ENCODE results near the gene SMAD2. TPM values are rescaled to one million over a fixed set of nuclear protein-coding genes. Genes with fewer than 3 reads are reported as not detected.
A peak's percentile ranks its signal among the peaks of the same experiment; 100 is the strongest.

SMAD2 gene
- total and polyA plus RNA-seq, 2 experiments from 2014 or later: 30.9 to 90.7 TPM

- TF ChIP-seq ETS1 (IDR thresholded peaks at IDR 0.05) (no peak), NANOG (IDR thresholded peaks at IDR 0.05; ENCODE audit: borderline replicate concordance) (no peak), EZH2phosphoT487 (IDR thresholded peaks at IDR 0.05; ENCODE audit: unreplicated experiment) (no peak), STAT1 (IDR thresholded peaks at IDR 0.05; ENCODE audit: unreplicated experiment) (no peak), POLR2AphosphoS5 (IDR thresholded peaks at IDR 0.05; ENCODE audit: low read depth) (no peak), EZH2 (IDR thresholded peaks at IDR 0.05; ENCODE audit: low read depth, unreplicated experiment) (no peak)
These were observed 46.6 kb downstream of the SMAD2 start (continued) for GRCh38 chr18:47883771-47884413.

- Histone ChIP-seq H3K9me2 (ENCODE audit: insufficient read depth) (no peaks in the 10 kb centered on the region), H3K4me3 (no peak overlapping the region), H4K20me1 (replicated peaks; ENCODE audit: insufficient read depth) (peaks cover 8% of the 10 kb centered on the region), H3K27ac (ENCODE audit: low read depth) (no peak overlapping the region), H3K4me2 (no peak overlapping the region), H3K27me3 (ENCODE audit: insufficient read depth) (no peaks in the 10 kb centered on the region), H3F3A (replicated peaks; ENCODE audit: low read depth) (no peaks in the 10 kb centered on the region), H3K4me1 (ENCODE audit: insufficient read depth) (no peaks in the 10 kb centered on the region), H3K79me2 (replicated peaks; ENCODE audit: insufficient read depth) (peaks cover 93% of the 10 kb centered on the region), H2AFZ (no peak overlapping the region), H3K36me3 (ENCODE audit: insufficient read depth) (no peaks in the 10 kb centered on the region; the same call in 1 of the 2 replicates)
- ATAC-seq: no peak
- no peak for DNase-seq (ENCODE audit: low spot score)
- no peak overlapping the region for H3K4me3 Mint-ChIP-seq
- H3K27ac Mint-ChIP-seq: no peak overlapping the region
- peaks cover 2% of the 10 kb centered on the region; the same call in 2 of the 3 replicates for H3K4me1 Mint-ChIP-seq
- TF ChIP-seq STAT1 (IDR thresholded peaks at IDR 0.05; ENCODE audit: unreplicated experiment): no peak
- no peak for TF ChIP-seq EZH2phosphoT487 (IDR thresholded peaks at IDR 0.05; ENCODE audit: unreplicated experiment)
- H3K36me3 Mint-ChIP-seq (ENCODE audit: low read depth): peaks cover 18% of the 10 kb centered on the region; the same call in 2 of the 3 replicates
- H3K27me3 Mint-ChIP-seq (ENCODE audit: insufficient read depth, low read depth, poor library complexity): peaks cover 5% of the 10 kb centered on the region
- H3K9me3 Mint-ChIP-seq: no peaks in the 10 kb centered on the region
These were observed 47.8 kb downstream of the SMAD2 start for GRCh38 chr18:47882641-47883040.

GRCh38 chr18:47881752-47882455 lies 48.6 kb downstream of the SMAD2 start:
- ATAC-seq (no peak), DNase-seq (ENCODE audit: low spot score) (no peak)
- no peak overlapping the region for H3K4me2 ChIP-seq
- no peaks in the 10 kb centered on the region; the same call in 1 of the 2 replicates for H3K36me3 ChIP-seq (ENCODE audit: insufficient read depth)
- H3K79me2 ChIP-seq (replicated peaks; ENCODE audit: insufficient read depth): peaks cover 93% of the 10 kb centered on the region
- no peaks in the 10 kb centered on the region for H3K4me1 ChIP-seq (ENCODE audit: insufficient read depth)
- no peak overlapping the region for H3K27ac ChIP-seq (ENCODE audit: low read depth)
- peaks cover 6% of the 10 kb centered on the region for H4K20me1 ChIP-seq (replicated peaks; ENCODE audit: insufficient read depth)
- no peaks in the 10 kb centered on the region for H3K9me2 ChIP-seq (ENCODE audit: insufficient read depth)
- H3K4me3 ChIP-seq: no peak overlapping the region
- Mint-ChIP-seq H3K9me3 (no peaks in the 10 kb centered on the region), H3K4me1 (0 out of 3 replicates have a peak, but pooled peaks cover 2% of the 10 kb centered on the region), H3K27ac (peak overlapping the region; percentile 82; the same call in 1 of the 2 replicates), H3K36me3 (ENCODE audit: low read depth) (peaks cover 16% of the 10 kb centered on the region; the same call in 2 of the 3 replicates), H3K4me3 (no peak overlapping the region), H3K27me3 (ENCODE audit: insufficient read depth, low read depth, poor library complexity) (peaks cover 5% of the 10 kb centered on the region)
- no peak overlapping the region for H2AFZ ChIP-seq
- H3F3A ChIP-seq (replicated peaks; ENCODE audit: low read depth): no peaks in the 10 kb centered on the region
- H3K27me3 ChIP-seq (ENCODE audit: insufficient read depth): no peaks in the 10 kb centered on the region
- TF ChIP-seq CREB1 (CRISPR knock-in tag; IDR thresholded peaks at IDR 0.05; ENCODE audit: low read depth) (no peak), CTCF (conservative IDR thresholded peaks at IDR 0.05; ENCODE audit: low read depth in 2 of 2) (no peak), POLR2AphosphoS5 (IDR thresholded peaks at IDR 0.05; ENCODE audit: low read depth) (no peak)

Data from GM23338 (cell line).